OCI-LY1 (cell line): ENCODE measurements around the gene PTPRT.

Source experiments
- CTCF ChIP-seq: fragments of 200-600 bp; sonication (generic), shearing (Covaris generic); IDR thresholded peaks from 2 replicates; pipeline ENCODE4 v1.5.1; 2017; ENCODE audit warnings: mild to moderate bottlenecking, antibody characterized with exemption, low read length, moderate library complexity, mixed read lengths
- EZH2 ChIP-seq: fragments of 200-600 bp; sonication (generic), shearing (Covaris generic); IDR thresholded peaks from 2 replicates; pipeline ENCODE4 v1.8.0; 2017; ENCODE audit warnings: borderline replicate concordance, mixed run types, mild to moderate bottlenecking, antibody characterized with exemption, low read length, moderate library complexity, mixed read lengths

DNA sequence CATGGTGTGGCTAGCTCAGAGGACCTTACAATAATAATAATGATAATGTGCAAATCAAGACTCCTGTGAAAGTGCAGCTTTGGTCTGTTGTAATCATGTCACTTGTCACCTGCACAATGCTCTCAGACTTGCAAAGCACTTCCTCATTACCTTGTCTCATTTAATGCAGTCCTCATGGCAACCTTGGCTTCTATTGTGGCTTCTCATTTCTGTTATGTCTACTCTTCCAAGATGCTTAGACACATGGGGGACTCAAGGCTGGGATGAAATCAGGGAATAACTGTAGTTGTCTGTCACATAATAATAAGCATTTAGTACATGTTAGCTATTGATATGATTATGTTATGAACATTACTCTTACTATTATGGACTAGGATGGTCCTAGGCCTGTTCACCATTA, 484.2 kb downstream of the PTPRT start:
- no peak for TF ChIP-seq CTCF
- no peak for TF ChIP-seq EZH2
